NT2/D1 (cell line): ENCODE data around the gene ANKRD12.

Experiments used
- DNase-seq: peaks from one replicate; pipeline ENCODE4 v3.0.0-alpha.2; 2011; ENCODE audit warnings: low read depth, low spot score
- H3K27me3 ChIP-seq: 2 replicates; pipeline ENCODE4 v1.6.0; 2011; ENCODE audit warnings: mild to moderate bottlenecking; ENCODE audit not compliant: insufficient read length, insufficient read depth
- H3K36me3 ChIP-seq: 2 replicates; pipeline ENCODE4 v1.6.1; 2011; ENCODE audit warnings: mild to moderate bottlenecking, low read length, mixed read lengths; ENCODE audit not compliant: insufficient read depth, insufficient read length
- H3K4me1 ChIP-seq: 2 replicates; pipeline ENCODE4 v1.5.1; 2011; ENCODE audit not compliant: insufficient read depth, insufficient read length
- H3K4me3 ChIP-seq: 2 replicates; pipeline ENCODE4 v1.5.1; 2011; ENCODE audit warnings: low read depth; ENCODE audit not compliant: insufficient read length
- H3K9ac ChIP-seq: 2 replicates; pipeline ENCODE4 v1.6.0; 2011; ENCODE audit warnings: low read depth; ENCODE audit not compliant: insufficient read length
- H3K9me3 ChIP-seq: 2 replicates; pipeline ENCODE4 v1.5.1; 2011; ENCODE audit warnings: mild to moderate bottlenecking, low read length; ENCODE audit not compliant: insufficient read depth
- SUZ12 ChIP-seq: IDR thresholded peaks from 2 replicates; pipeline ENCODE4 v1.6.1; 2011; ENCODE audit not compliant: insufficient read length, insufficient read depth; ENCODE audit errors: extremely low read depth
- YY1 ChIP-seq: IDR thresholded peaks from 2 replicates; pipeline ENCODE4 v1.6.1; 2011; ENCODE audit not compliant: insufficient read length, insufficient read depth
- ZNF274 ChIP-seq: IDR thresholded peaks from 2 replicates; pipeline ENCODE4 v1.6.1; 2011; ENCODE audit warnings: mild to moderate bottlenecking, low read depth, low read length

The ANKRD12 gene

GRCh38 chr18:9199681-9200080 lies 63.1 kb downstream of the ANKRD12 start:
- Histone ChIP-seq H3K36me3 (peaks cover 4% of the 10 kb centered on the region), H3K27me3 (no peaks in the 10 kb centered on the region), H3K4me1 (no peaks in the 10 kb centered on the region), H3K9me3 (no peaks in the 10 kb centered on the region), H3K9ac (no peak overlapping the region), H3K4me3 (no peak overlapping the region)
- TF ChIP-seq ZNF274 (no peak), YY1 (no peak), SUZ12 (no peak)
- DNase-seq, result no peak

DNA sequence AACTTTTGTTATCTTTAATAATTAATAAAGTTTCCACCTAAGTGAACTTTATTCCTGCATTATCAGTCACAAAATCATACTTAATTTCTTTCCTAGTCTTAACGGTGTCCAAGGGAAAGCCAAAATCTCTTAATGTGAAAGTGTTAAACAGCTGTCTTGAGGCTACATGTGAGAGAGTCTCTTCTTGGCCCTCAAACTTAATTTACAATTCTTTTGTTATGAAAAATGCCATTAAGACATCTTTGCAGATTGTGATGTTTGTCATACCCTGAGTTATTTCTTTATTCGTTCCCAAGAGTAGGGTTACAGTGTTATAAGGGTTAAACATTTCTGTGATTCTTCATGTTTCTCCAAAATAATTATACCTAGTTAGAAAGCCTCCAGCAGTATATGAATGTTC lies 64.6 kb downstream of the ANKRD12 start:
- Histone ChIP-seq H3K27me3 (no peaks in the 10 kb centered on the region), H3K4me1 (no peaks in the 10 kb centered on the region), H3K36me3 (peaks cover 4% of the 10 kb centered on the region), H3K9ac (no peak overlapping the region), H3K4me3 (no peak overlapping the region), H3K9me3 (no peaks in the 10 kb centered on the region)
- DNase-seq, result no peak
- TF ChIP-seq SUZ12 (no peak), YY1 (no peak), ZNF274 (no peak)

DNA sequence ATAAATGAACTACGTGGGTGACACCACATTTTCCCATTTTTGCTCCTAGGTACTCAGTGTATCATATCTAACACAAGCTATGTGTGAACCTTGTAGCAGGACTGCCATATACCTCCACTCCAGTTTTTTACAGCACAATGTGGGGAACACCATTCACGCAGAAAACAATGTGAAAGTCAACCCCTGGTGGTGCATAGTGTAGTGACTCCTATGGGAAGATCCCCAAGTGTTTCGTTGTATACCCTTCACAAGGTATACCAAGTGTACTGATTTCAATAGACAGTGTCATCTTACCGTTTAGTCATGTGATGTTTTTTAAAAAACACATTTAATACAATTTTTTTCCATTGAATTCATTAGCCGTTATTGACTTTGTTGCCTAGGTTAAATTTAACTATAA lies 68.1 kb downstream of the ANKRD12 start:
- TF ChIP-seq YY1 (no peak), ZNF274 (no peak), SUZ12 (no peak)
- H3K9ac ChIP-seq, result no peak overlapping the region
- peaks cover 4% of the 10 kb centered on the region for H3K36me3 ChIP-seq
- H3K4me1 ChIP-seq, result no peaks in the 10 kb centered on the region
- no peak for DNase-seq
- no peaks in the 10 kb centered on the region for H3K27me3 ChIP-seq
- no peak overlapping the region for H3K4me3 ChIP-seq
- H3K9me3 ChIP-seq, result no peaks in the 10 kb centered on the region

GRCh38 chr18:9206421-9206820 lies 69.8 kb downstream of the ANKRD12 start:
- H3K9ac ChIP-seq, result no peak overlapping the region
- H3K36me3 ChIP-seq, result peaks cover 4% of the 10 kb centered on the region
- no peaks in the 10 kb centered on the region for H3K9me3 ChIP-seq
- H3K4me3 ChIP-seq, result no peak overlapping the region
- TF ChIP-seq SUZ12, result no peak
- no peak for TF ChIP-seq YY1
- no peak for TF ChIP-seq ZNF274
- no peak for DNase-seq
- no peaks in the 10 kb centered on the region for H3K4me1 ChIP-seq
- H3K27me3 ChIP-seq, result no peaks in the 10 kb centered on the region

DNA sequence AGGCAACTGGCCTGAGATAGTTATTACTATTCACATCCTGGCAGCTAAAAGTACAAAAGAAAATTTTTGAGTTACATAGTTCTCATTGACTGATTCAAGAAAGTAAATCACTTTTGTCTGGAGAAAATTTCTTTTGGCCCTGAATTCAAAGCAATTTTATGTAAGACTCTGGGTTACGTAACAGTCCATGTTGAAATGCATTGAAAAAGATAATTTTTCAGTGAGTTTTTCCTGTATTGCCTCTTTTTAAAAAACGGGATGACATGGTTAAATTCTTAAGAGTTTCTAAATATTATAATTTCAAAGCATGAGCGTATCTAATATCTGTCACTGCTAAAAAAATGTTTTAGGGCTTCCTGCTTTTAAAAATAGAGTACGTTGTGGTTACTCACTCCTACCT lies 72.7 kb downstream of the ANKRD12 start:
- Histone ChIP-seq H3K4me1 (no peaks in the 10 kb centered on the region), H3K9me3 (no peaks in the 10 kb centered on the region)
- TF ChIP-seq YY1, result no peak
- no peak for TF ChIP-seq ZNF274
- TF ChIP-seq SUZ12, result no peak

DNA sequence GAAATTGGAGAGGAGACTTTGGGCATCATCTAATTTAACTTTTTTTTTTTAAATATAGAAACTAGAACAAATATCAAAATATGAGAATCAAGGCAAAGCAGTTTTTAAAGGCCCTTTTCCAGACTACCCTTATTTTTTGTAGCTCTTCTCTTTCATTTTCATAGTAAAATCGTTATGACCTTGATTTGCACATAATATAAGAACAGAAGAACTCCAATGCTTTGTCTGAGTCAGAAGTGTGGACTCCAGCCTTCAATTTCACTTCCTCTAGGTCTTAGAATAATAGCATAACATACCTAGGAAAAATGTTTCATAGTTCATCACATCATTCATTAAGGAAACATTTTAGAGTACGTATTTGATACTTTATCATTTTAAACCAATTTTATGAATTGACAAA lies 74.4 kb downstream of the ANKRD12 start:
- no peaks in the 10 kb centered on the region for H3K9me3 ChIP-seq
- TF ChIP-seq YY1, result no peak
- TF ChIP-seq ZNF274, result no peak
- TF ChIP-seq SUZ12, result no peak
- H3K36me3 ChIP-seq, result peaks cover 14% of the 10 kb centered on the region
- DNase-seq, result no peak
- no peak overlapping the region for H3K9ac ChIP-seq
- no peaks in the 10 kb centered on the region for H3K4me1 ChIP-seq
- H3K27me3 ChIP-seq, result no peaks in the 10 kb centered on the region
- no peak overlapping the region for H3K4me3 ChIP-seq

More for the DNA sequence above, 72.7 kb downstream of the ANKRD12 start:
- peaks cover 12% of the 10 kb centered on the region for H3K36me3 ChIP-seq
- H3K27me3 ChIP-seq, result no peaks in the 10 kb centered on the region
- H3K9ac ChIP-seq, result no peak overlapping the region
- no peak overlapping the region for H3K4me3 ChIP-seq
- DNase-seq, result no peak

- no peaks in the 10 kb centered on the region for H3K4me1 ChIP-seq
- peaks cover 14% of the 10 kb centered on the region for H3K36me3 ChIP-seq
- no peak overlapping the region for H3K4me3 ChIP-seq
- H3K27me3 ChIP-seq, result no peaks in the 10 kb centered on the region
- no peaks in the 10 kb centered on the region for H3K9me3 ChIP-seq
- TF ChIP-seq YY1 (no peak), SUZ12 (no peak), ZNF274 (no peak)
- H3K9ac ChIP-seq, result no peak overlapping the region
- DNase-seq, result no peak
These were observed 75.4 kb downstream of the ANKRD12 start for GRCh38 chr18:9211955-9212354.
